Fibroblast of skin of back (primary cell): ENCODE measurements around the gene GPC5.

ENCODE experiments used
- DNase-seq: peaks from one replicate; pipeline ENCODE4 v3.0.0-alpha.2; 2013

GPC5 gene

DNA sequence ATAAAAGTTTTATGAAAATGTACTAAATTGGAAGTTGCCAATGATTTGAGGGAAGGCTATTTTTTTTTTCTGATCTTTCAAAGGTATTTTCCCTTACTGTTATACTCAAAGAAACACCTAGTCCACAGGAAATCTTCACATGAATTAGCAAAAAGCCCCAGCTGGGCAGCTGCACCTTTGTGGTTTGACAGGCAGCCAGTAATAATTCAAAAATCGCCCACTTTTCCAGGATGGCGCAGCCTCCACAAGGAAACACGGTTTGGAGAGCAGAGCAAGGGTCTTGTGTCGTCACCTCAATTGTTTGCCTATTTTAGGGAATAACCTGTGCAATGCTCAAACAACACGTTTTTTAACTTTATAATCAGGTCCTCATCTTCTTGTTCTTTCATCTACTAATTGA is 1503.3 kb downstream of the GPC5 start:
- DNase-seq, result no peak

DNA sequence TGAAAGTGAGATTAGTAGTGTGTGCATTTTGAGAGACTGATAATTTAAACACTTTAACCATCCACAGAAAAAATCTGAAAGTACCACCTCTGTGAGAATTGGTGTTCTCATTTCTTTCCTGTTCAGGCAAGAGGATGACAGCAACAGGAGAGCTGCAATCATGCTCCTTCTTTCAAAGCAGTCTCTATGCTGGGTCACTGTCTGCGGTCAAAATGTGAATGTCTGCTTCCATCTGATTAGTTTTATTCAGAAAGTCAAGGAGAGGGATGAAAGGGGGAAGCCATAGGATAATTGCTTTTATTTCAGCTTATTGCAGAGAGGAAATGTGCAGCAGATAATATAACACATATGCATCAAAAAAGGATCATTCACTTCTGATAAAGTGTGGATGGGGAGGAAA is 1514.2 kb downstream of the GPC5 start:
- DNase-seq, result no peak

DNA sequence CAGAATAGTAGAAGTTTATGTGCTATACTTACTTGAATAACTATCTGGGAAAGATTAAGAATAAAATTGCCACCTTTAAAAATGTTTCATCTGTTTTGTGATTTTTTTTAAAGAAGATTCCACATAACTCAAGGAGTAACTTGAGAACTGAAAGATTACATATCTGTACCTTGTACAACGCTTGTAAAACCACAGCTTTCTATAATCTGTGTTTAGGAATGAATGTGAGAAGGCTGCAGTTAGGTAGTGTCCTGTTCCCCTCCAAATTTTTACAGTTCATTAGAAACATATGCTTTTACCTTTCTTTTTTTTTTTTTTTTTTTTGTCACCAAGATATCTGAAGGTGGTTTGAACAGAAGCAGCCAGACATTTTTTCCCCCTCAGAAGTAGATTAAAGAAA is 1515.4 kb downstream of the GPC5 start:
- DNase-seq, result no peak
